ENCODE data around the gene ZSCAN12. TPM values are rescaled to one million over a fixed set of nuclear protein-coding genes. Genes with fewer than 3 reads are reported as not detected.

Gene ZSCAN12
- total and polyA plus RNA-seq, 2 of the 13 experiments (the other 11 are each of a cell fraction or from before 2014, with no cell fraction given), result 2.8 to 8.9 TPM

GRCh38 chr6:28399350-28400121, at the start of gene ZSCAN12 (continued):
- peak; percentile 37 for TF ChIP-seq TBL1XR1 (IDR thresholded peaks at IDR 0.05; ENCODE audit: borderline replicate concordance, low read length, partially characterized antibody)
- no peak for TF ChIP-seq NFE2L2 (IDR thresholded peaks at IDR 0.05; ENCODE audit: low read length)
- no peak for TF ChIP-seq MTF1 (CRISPR knock-in tag; IDR thresholded peaks at IDR 0.05)
- TF ChIP-seq FOSL2 (CRISPR knock-in tag; IDR thresholded peaks at IDR 0.05), result peak; percentile 37; the same call in 1 of the 2 replicates
- TF ChIP-seq ZNF501 (CRISPR knock-in tag; IDR thresholded peaks at IDR 0.05), result peak; percentile 100
- TF ChIP-seq STAT5B (CRISPR knock-in tag; IDR thresholded peaks at IDR 0.05), result peak; percentile 28; the same call in 1 of the 2 replicates
- no peak for TF ChIP-seq ETS1 (CRISPR knock-in tag; IDR thresholded peaks at IDR 0.05)
- no peak for TF ChIP-seq ZNF674 (CRISPR knock-in tag; IDR thresholded peaks at IDR 0.05; ENCODE audit: low read depth)
- TF ChIP-seq ESRRA (CRISPR knock-in tag; IDR thresholded peaks at IDR 0.05; ENCODE audit: low read depth), result peak; percentile 89; the same call in 1 of the 2 replicates
- peak; percentile 89; the same call in 1 of the 2 replicates for TF ChIP-seq MAZ (IDR thresholded peaks at IDR 0.05; ENCODE audit: borderline replicate concordance, low read depth, low read length)
- TF ChIP-seq MAZ (CRISPR knock-in tag; IDR thresholded peaks at IDR 0.05; ENCODE audit: low read depth), result peak; percentile 94
- TF ChIP-seq ZBTB26 (CRISPR knock-in tag; IDR thresholded peaks at IDR 0.05; ENCODE audit: borderline replicate concordance), result peak; percentile 77
- TF ChIP-seq, protein P1, sequence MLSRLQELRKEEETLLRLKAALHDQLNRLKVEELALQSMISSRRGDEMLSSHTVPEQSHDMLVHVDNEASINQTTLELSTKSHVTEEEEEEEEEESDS (CRISPR knock-in tag; IDR thresholded peaks at IDR 0.05; ENCODE audit: borderline replicate concordance), result no peak; the same call in 1 of the 2 replicates
- peak; percentile 66; the same call in 1 of the 2 replicates for TF ChIP-seq ZFP36L1 (CRISPR knock-in tag; IDR thresholded peaks at IDR 0.05)
- no peak; the same call in 1 of the 2 replicates for TF ChIP-seq STAT6 (CRISPR knock-in tag; IDR thresholded peaks at IDR 0.05; ENCODE audit: borderline replicate concordance)
- TF ChIP-seq CHCHD3 (CRISPR knock-in tag; IDR thresholded peaks at IDR 0.05), result no peak
- TF ChIP-seq, protein P2, sequence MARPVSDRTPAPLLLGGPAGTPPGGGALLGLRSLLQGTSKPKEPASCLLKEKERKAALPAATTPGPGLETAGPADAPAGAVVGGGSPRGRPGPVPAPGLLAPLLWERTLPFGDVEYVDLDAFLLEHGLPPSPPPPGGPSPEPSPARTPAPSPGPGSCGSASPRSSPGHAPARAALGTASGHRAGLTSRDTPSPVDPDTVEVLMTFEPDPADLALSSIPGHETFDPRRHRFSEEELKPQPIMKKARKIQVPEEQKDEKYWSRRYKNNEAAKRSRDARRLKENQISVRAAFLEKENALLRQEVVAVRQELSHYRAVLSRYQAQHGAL (CRISPR knock-in tag; IDR thresholded peaks at IDR 0.05; ENCODE audit: not compliant biosample characterization), result no peak
- no peak for TF ChIP-seq CC2D1A (CRISPR knock-in tag; IDR thresholded peaks at IDR 0.05)
- TF ChIP-seq CSRNP2 (CRISPR knock-in tag; conservative IDR thresholded peaks at IDR 0.05; ENCODE audit: low read depth), result no peak

Measured in HepG2 (cell line).